Right lobe of liver (tissue), 4 donors: Measurements from ENCODE around the gene NAGS.

Source experiments
- POLR2A ChIP-seq: fragments of 450-650 bp; IDR thresholded peaks from one replicate; pipeline ENCODE4 v1.6.1; 2017; ENCODE audit warnings: antibody characterized with exemption, mild to moderate bottlenecking
- TF ChIP-seq, protein P1 (sequence below), 4 donors: fragments of 200-600 bp in 3 of 4; fragments of 450-650 bp in 1 of 4; IDR thresholded peaks; one replicate each; pipeline versions ENCODE4 v1.5.1 to v1.8.0; 2016 to 2022; ENCODE audit warnings: antibody characterized with exemption in 4 of 4, mild to moderate bottlenecking in 2 of 4
- donor health status: DM: no; HTN: no; CAD: no.
- donor health status: DM: no; HTN: no; CAD: no.
- donor health status: DM: no; HTN: yes; CAD: no.

DNA sequence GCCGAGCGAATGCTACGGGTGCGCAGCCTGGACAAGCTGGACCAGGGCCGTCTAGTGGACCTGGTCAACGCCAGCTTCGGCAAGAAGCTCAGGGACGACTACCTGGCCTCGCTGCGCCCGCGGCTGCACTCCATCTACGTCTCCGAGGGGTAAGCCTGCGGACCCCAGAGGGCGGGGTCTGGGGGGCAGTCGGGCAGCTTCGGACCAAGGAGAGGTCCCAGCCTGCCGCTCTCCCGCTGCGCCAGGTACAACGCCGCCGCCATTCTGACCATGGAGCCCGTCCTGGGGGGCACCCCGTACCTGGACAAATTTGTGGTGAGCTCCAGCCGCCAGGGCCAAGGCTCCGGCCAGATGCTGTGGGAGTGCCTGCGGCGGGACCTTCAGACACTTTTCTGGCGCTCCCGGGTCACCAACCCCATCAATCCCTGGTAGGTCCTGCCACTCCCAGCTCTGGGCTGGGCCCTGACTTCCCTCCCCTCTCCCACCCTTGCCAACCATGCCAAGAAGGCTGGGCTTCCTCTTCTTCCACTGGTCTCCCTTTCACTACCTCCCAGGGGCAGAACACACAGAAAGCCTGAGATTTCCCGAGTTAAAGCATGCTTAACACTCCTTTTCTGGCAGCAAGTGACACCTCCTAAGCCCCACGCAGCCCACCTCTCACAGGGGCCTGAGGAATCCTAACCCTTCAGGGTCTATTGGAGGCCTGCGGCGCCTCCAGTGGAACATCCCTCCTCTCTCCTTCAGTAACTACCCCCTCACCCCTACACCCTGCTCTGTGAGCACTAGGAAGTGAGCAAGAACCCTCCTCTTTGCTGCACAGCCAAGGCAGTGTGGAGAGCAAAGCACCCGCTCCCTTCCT is 3.2 kb downstream of the NAGS start:
- TF ChIP-seq, protein P1, sequence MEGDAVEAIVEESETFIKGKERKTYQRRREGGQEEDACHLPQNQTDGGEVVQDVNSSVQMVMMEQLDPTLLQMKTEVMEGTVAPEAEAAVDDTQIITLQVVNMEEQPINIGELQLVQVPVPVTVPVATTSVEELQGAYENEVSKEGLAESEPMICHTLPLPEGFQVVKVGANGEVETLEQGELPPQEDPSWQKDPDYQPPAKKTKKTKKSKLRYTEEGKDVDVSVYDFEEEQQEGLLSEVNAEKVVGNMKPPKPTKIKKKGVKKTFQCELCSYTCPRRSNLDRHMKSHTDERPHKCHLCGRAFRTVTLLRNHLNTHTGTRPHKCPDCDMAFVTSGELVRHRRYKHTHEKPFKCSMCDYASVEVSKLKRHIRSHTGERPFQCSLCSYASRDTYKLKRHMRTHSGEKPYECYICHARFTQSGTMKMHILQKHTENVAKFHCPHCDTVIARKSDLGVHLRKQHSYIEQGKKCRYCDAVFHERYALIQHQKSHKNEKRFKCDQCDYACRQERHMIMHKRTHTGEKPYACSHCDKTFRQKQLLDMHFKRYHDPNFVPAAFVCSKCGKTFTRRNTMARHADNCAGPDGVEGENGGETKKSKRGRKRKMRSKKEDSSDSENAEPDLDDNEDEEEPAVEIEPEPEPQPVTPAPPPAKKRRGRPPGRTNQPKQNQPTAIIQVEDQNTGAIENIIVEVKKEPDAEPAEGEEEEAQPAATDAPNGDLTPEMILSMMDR (IDR thresholded peaks at IDR 0.05): no peak
- no peak for TF ChIP-seq POLR2A
